Activated CD4-positive, alpha-beta memory T cell treated with anti-CD3 and anti-CD28 coated beads for 36 hours (primary cell): ENCODE measurements around the gene FHL1. TPM values are rescaled to one million over a fixed set of nuclear protein-coding genes. Genes with fewer than 3 reads are reported as not detected.
"Not testable (repeated sequence)": the region's sequence is repeated elsewhere in the genome, so short reads cannot be mapped to it uniquely, and the experiment has no call there.

Experiments used
- CTCF ChIA-PET: fragments of 350-600 bp; sonication (Branson Sonifier 250); formaldehyde crosslinking; loops from one replicate; lab custom pipeline; 2021; ENCODE audit warnings: antibody characterized with exemption, inconsistent platforms; lab: Charles Lee
- POLR2A ChIA-PET: fragments of 350-600 bp; sonication (Branson Sonifier 250); formaldehyde crosslinking; loops from one replicate; lab custom pipeline; 2021; ENCODE audit warnings: antibody characterized with exemption; lab: Charles Lee
- DNase-seq: peaks from one replicate; pipeline ENCODE4 v3.0.0-alpha.2; 2020
- H3K27ac Mint-ChIP-seq: one replicate; pipeline ENCODE4 v1.8.0; 2021; ENCODE audit warnings: mixed read lengths
- H3K27me3 Mint-ChIP-seq: one replicate; pipeline ENCODE4 v1.8.0; 2021; ENCODE audit warnings: mixed read lengths
- H3K36me3 Mint-ChIP-seq: one replicate; pipeline ENCODE4 v1.8.0; 2021; ENCODE audit warnings: mixed read lengths
- H3K4me1 Mint-ChIP-seq: one replicate; pipeline ENCODE4 v1.8.0; 2021; ENCODE audit warnings: low read depth, mixed read lengths
- H3K4me3 Mint-ChIP-seq: one replicate; pipeline ENCODE4 v1.8.0; 2021; ENCODE audit warnings: mild to moderate bottlenecking, mixed read lengths
- H3K9me3 Mint-ChIP-seq: one replicate; pipeline ENCODE4 v1.8.0; 2021; ENCODE audit warnings: mixed read lengths
- intact Hi-C: fragments of 100-400 bp; cut with micrococcal nuclease; formaldehyde crosslinking; loops from one replicate; pipeline ENCODE4 v1.15.1; 2023
- total RNA-seq, 2 experiments: library from RNA; stranded (reverse); gene quantifications; one replicate each; pipeline ENCODE4 v1.2.3, GENCODE V29; 2021

FHL1 gene
- total RNA-seq, 2 experiments from 2014 or later = 33.9 to 37.5 TPM

GRCh38 chrX:136154998-136155397, 7.7 kb downstream of the FHL1 start:
- no peak for DNase-seq
- H3K36me3 Mint-ChIP-seq = no peaks in the 10 kb centered on the region
- H3K27ac Mint-ChIP-seq = no peak overlapping the region
- peaks cover 17% of the 10 kb centered on the region for H3K4me1 Mint-ChIP-seq
- no peaks in the 10 kb centered on the region for H3K27me3 Mint-ChIP-seq
- H3K9me3 Mint-ChIP-seq = no peaks in the 10 kb centered on the region
- ChIA-PET POLR2A (no interaction called here), CTCF (interaction anchor here (1.9 to 3.1 kb wide), 2 partner anchors 8 to 127 kb away, joined by 9 to 13 read pairs; no protein-coding TSS in a partner anchor)
- no peak overlapping the region for H3K4me3 Mint-ChIP-seq
- intact Hi-C loops = no loop called here

- no peaks in the 10 kb centered on the region for H3K36me3 Mint-ChIP-seq
- CTCF ChIA-PET = interaction anchor here (3.1 kb wide), 1 partner anchor 128 kb away, joined by 13 read pairs; no protein-coding TSS in a partner anchor
- intact Hi-C loops = no loop called here
These were observed 9.3 kb downstream of the FHL1 start for GRCh38 chrX:136156560-136157117.

DNA sequence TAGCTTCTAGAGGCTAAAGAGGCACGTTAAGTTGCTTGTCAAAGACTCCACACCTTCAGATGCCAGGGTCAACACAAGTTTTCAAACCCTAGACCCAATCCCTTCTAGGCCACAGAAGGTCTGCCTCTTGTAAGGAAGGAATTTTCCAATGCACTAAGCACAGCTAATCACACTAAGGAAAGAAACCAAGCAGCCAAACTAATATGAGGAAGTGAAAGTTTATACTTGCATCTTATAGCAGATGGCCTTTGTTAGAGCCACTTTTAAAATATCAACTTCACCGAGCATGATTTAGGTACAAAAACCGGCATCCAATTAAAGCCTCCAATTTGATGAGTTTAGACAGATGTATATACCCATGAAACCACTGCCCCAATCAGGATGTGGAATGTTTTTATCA, 9.9 kb downstream of the FHL1 start:
- CTCF ChIA-PET = interaction anchor here (3.1 kb wide), 1 partner anchor 129 kb away, joined by 13 read pairs; no protein-coding TSS in a partner anchor
- no peak for DNase-seq
- Mint-ChIP-seq H3K27me3 (no peaks in the 10 kb centered on the region), H3K4me3 (no peak overlapping the region), H3K4me1 (peaks cover 14% of the 10 kb centered on the region), H3K9me3 (no peaks in the 10 kb centered on the region), H3K36me3 (no peaks in the 10 kb centered on the region), H3K27ac (no peak overlapping the region)
- POLR2A ChIA-PET = no interaction called here
- intact Hi-C loops = no loop called here

More at GRCh38 chrX:136156560-136157117, 9.3 kb downstream of the FHL1 start:
- H3K27ac Mint-ChIP-seq = no peak overlapping the region
- peaks cover 14% of the 10 kb centered on the region for H3K4me1 Mint-ChIP-seq
- H3K27me3 Mint-ChIP-seq = no peaks in the 10 kb centered on the region
- POLR2A ChIA-PET = no interaction called here
- DNase-seq = no peak
- no peak overlapping the region for H3K4me3 Mint-ChIP-seq
- no peaks in the 10 kb centered on the region for H3K9me3 Mint-ChIP-seq

- no peaks in the 10 kb centered on the region for H3K27me3 Mint-ChIP-seq
- intact Hi-C loops = no loop called here
- no peaks in the 10 kb centered on the region for H3K36me3 Mint-ChIP-seq
- ChIA-PET POLR2A (no interaction called here), CTCF (interaction anchor here (6.4 kb wide), 1 partner anchor 131 kb away, joined by 134 read pairs; no protein-coding TSS in a partner anchor)
- H3K4me1 Mint-ChIP-seq = peaks cover 14% of the 10 kb centered on the region
- H3K4me3 Mint-ChIP-seq = no peak overlapping the region
- H3K27ac Mint-ChIP-seq = no peak overlapping the region
- no peak for DNase-seq
- no peaks in the 10 kb centered on the region for H3K9me3 Mint-ChIP-seq
These were observed 11.4 kb downstream of the FHL1 start for GRCh38 chrX:136158685-136159084.

GRCh38 chrX:136159611-136160025, 12.3 kb downstream of the FHL1 start:
- CTCF ChIA-PET = interaction anchor here (0.6 to 6.4 kb wide), 2 partner anchors 63 to 131 kb away, joined by 3 to 134 read pairs; no protein-coding TSS in a partner anchor
- POLR2A ChIA-PET = no interaction called here
- Mint-ChIP-seq H3K4me3 (no peak overlapping the region), H3K27me3 (no peaks in the 10 kb centered on the region), H3K9me3 (no peaks in the 10 kb centered on the region), H3K4me1 (peaks cover 14% of the 10 kb centered on the region), H3K27ac (no peak overlapping the region), H3K36me3 (no peaks in the 10 kb centered on the region)
- DNase-seq = no peak
- intact Hi-C loops = no loop called here

GRCh38 chrX:136162827-136163570, 15.7 kb downstream of the FHL1 start:
- CTCF ChIA-PET = interaction anchor here (0.6 to 6.4 kb wide), 23 partner anchors 8 to 157 kb away, joined by 3 to 134 read pairs (median 4); no protein-coding TSS in a partner anchor
- Mint-ChIP-seq H3K36me3 (no peaks in the 10 kb centered on the region), H3K9me3 (no peaks in the 10 kb centered on the region), H3K4me3 (no peak overlapping the region), H3K27ac (no peak overlapping the region), H3K4me1 (no peaks in the 10 kb centered on the region), H3K27me3 (no peaks in the 10 kb centered on the region)
- peak; percentile 68 for DNase-seq
- POLR2A ChIA-PET = no interaction called here
- intact Hi-C loops = loop anchor here (1.0 kb wide), 1 partner anchor 135 kb away; no protein-coding TSS in a partner anchor

DNA sequence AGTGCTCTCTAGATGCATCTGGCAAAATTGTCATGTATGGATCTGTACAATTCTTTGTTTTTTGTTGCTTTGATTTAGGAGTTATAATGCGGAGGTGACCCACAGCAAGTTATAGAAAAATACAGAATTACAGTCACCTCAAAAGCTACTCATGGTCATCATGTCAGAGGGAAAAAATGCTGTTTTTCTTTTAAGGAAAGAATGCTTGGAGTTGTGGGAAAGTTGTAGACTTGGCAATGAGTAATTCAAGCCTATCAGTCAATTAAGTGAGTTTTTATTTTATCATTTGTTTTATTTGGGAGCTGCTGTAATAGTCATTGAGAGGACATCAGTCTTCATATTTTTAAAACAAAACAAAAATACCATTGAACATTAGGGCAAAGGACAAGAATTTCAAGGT, 16.4 kb downstream of the FHL1 start:
- Mint-ChIP-seq H3K4me1 (no peaks in the 10 kb centered on the region), H3K36me3 (no peaks in the 10 kb centered on the region), H3K27ac (no peak overlapping the region), H3K4me3 (no peak overlapping the region), H3K9me3 (no peaks in the 10 kb centered on the region), H3K27me3 (no peaks in the 10 kb centered on the region)
- ChIA-PET POLR2A (no interaction called here), CTCF (interaction anchor here (0.8 to 6.4 kb wide), 9 partner anchors 12 to 157 kb away, joined by 3 to 134 read pairs (median 4); no protein-coding TSS in a partner anchor)
- intact Hi-C loops = no loop called here
- DNase-seq = no peak

- CTCF ChIA-PET = interaction anchor here (1.3 to 1.8 kb wide), 2 partner anchors 103 to 137 kb away, joined by 5 to 11 read pairs; no protein-coding TSS in a partner anchor
- no peaks in the 10 kb centered on the region for H3K27me3 Mint-ChIP-seq
- no peaks in the 10 kb centered on the region for H3K9me3 Mint-ChIP-seq
These were observed 18.1 kb downstream of the FHL1 start for GRCh38 chrX:136165406-136165805.

DNA sequence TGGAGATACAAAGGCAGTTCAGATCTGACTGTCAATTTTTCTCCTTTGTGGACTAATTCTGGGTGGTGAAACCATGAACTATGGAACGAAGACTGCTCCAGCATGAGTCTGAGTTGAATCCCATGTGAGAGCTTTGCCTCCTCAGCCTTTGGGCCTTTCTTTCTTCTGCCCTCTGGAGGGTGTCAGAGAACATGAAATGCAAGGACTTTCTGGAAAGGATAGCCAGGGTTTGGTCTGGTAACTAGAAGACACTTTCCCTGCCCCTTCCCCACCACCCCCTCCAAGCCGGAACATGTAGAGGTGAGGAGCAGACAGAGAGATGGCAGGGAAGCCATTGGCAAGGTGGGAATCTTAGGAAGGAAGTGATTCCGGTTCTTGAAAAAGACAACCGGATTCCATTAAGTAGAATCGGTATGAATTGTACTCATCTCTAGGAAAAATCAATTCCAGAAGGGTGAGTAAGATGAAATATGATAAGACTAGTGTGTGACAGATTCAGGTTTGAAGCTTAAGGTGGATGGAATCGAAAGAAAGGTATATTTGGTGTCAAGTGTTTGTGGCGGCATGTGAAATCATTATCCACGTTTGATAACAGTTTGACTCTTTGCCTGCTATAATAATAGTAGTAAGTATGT, 19.0 kb downstream of the FHL1 start:
- no peaks in the 10 kb centered on the region for H3K9me3 Mint-ChIP-seq
- H3K27me3 Mint-ChIP-seq = no peaks in the 10 kb centered on the region
- intact Hi-C loops = no loop called here
- H3K4me3 Mint-ChIP-seq = no peak overlapping the region
- POLR2A ChIA-PET = no interaction called here
- H3K27ac Mint-ChIP-seq = no peak overlapping the region
- CTCF ChIA-PET = interaction anchor here (1.3 to 1.8 kb wide), 2 partner anchors 102 to 138 kb away, joined by 5 to 11 read pairs; no protein-coding TSS in a partner anchor
- H3K36me3 Mint-ChIP-seq = no peaks in the 10 kb centered on the region
- H3K4me1 Mint-ChIP-seq = no peaks in the 10 kb centered on the region
- DNase-seq = no peak

More at GRCh38 chrX:136165406-136165805, 18.1 kb downstream of the FHL1 start:
- DNase-seq = no peak
- POLR2A ChIA-PET = no interaction called here
- Mint-ChIP-seq H3K4me1 (no peaks in the 10 kb centered on the region), H3K4me3 (no peak overlapping the region), H3K27ac (no peak overlapping the region), H3K36me3 (no peaks in the 10 kb centered on the region)
- intact Hi-C loops = no loop called here

DNA sequence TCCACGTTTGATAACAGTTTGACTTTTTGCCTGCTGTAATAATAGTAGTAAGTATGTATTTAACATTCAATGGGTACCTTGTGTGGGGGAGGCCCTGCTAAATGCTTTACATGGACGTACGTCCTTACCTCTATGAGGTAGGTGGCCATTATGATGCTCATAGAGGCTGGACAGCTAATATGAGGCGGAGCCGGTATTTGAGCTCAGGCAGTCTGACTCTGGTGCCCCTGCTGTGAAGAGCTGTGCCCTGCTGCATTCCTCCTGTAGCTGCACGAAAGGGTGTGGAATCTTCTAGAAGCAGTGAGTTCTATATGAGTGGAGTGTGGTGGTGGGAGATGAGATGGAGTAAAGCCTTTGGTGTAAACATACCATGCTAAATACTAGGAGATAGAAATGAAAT, 20.7 kb downstream of the FHL1 start:
- H3K9me3 Mint-ChIP-seq, POLR2A ChIA-PET, CTCF ChIA-PET, H3K4me3 Mint-ChIP-seq, H3K27ac Mint-ChIP-seq, intact Hi-C loops, H3K4me1 Mint-ChIP-seq, H3K36me3 Mint-ChIP-seq, DNase-seq, H3K27me3 Mint-ChIP-seq: not testable (repeated sequence)

DNA sequence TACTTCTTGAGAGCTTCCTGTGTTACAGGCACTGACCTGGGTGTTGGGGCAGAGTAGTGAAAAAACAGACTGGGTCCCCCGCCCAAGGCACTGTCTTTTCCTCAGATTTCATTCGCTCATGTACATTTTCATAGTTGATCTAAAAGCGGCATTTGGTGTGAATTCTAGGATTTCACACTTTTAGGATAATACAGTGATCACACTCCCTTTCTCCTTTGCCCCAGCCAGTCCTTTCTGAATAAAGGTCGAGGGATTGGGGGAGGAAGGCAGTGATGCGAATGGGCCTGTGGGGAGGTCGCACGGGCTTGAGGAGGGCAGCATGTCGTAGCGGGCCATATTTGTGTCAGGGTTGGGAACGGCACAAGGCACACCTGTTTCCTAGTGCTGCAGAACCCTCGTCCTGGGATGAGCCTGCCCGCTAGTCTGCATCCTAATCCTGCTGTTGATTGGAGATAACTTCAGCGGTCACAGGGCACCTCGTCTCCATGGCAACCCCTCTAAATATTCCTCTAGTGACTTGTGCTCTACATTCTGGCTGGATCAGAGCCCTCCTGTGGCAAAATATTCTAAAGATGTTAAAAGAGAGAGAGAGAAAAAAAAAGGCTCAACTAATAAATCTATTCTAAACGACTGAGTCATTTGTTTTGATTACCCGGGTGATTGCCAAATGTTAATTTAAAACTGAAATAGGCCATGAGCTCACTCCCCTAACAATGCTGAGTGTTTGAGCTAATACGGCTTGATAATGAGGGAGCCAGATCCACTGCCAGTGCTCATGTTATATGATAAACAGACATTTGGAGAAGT, 21.8 kb downstream of the FHL1 start:
- Mint-ChIP-seq H3K4me1 (no peaks in the 10 kb centered on the region), H3K27ac (no peak overlapping the region), H3K36me3 (no peaks in the 10 kb centered on the region), H3K4me3 (no peak overlapping the region), H3K27me3 (no peaks in the 10 kb centered on the region), H3K9me3 (no peaks in the 10 kb centered on the region)
- CTCF ChIA-PET = no interaction called here
- POLR2A ChIA-PET = no interaction called here
- intact Hi-C loops = no loop called here
- no peak for DNase-seq
